A549 (cell line): ENCODE results near the gene CRYGC. TPM values are rescaled to one million over a fixed set of nuclear protein-coding genes. Genes with fewer than 3 reads are reported as not detected.
"Not testable (repeated sequence)": the region's sequence is repeated elsewhere in the genome, so short reads cannot be mapped to it uniquely, and the experiment has no call there.

Experiments used
- ATAC-seq, 2 experiments: fragments of 200-7000 bp in 1 of 2; fragments of >200 bp in 1 of 2; cut with Nextera tagmentation in 1 of 2; cut with Tn5 transposase in 1 of 2; 3 replicates each; pipeline versions ENCODE4 v1.8.0 to v1.9.1; 2018 to 2020; ENCODE audit warnings: mild to moderate bottlenecking in 1 of 2, moderate library complexity in 1 of 2
- CTCF ChIA-PET: fragments of 300-600 bp; sonication (Branson Sonifier 250); formaldehyde crosslinking; extraction: SDS; loops from one replicate; lab custom pipeline; 2021; ENCODE audit warnings: antibody characterized with exemption, inconsistent platforms; lab: Yijun Ruan, JAX
- POLR2A ChIA-PET: fragments of 350-600 bp; formaldehyde crosslinking; extraction: SDS; loops from one replicate; lab custom pipeline; 2021; ENCODE audit warnings: antibody characterized with exemption, inconsistent platforms; lab: Yijun Ruan, JAX
- DNase-seq, 2 experiments: peaks; one replicate each; pipeline versions ENCODE4 v3.0.0 to v3.0.0-alpha.2; 2011 to 2016; ENCODE audit warnings: low read depth in 1 of 2, low spot score in 1 of 2
- FAIRE-seq: peaks from 2 replicates; lab custom pipeline; 2011; peaks lifted over from hg19 to GRCh38; lab: Jason Lieb, UNC
- H3K27ac ChIP-seq, 2 experiments: fragments of >200 bp; sonication (Bioruptor Twin); formaldehyde crosslinking; 3 replicates each; pipeline ENCODE4 v1.5.1; 2016 to 2017
- H3K4me1 ChIP-seq: fragments of >200 bp; sonication (Bioruptor Twin); formaldehyde crosslinking; 3 replicates; pipeline ENCODE4 v1.6.1; 2016
- H3K4me2 ChIP-seq: fragments of >200 bp; sonication (Bioruptor Twin); formaldehyde crosslinking; 3 replicates; pipeline ENCODE4 v1.6.1; 2016
- H3K4me3 ChIP-seq: fragments of >200 bp; sonication (Bioruptor Twin); formaldehyde crosslinking; 3 replicates; pipeline ENCODE4 v1.5.1; 2016
- H3K9me3 ChIP-seq: fragments of >200 bp; sonication (Bioruptor Twin); formaldehyde crosslinking; 3 replicates; pipeline ENCODE4 v1.6.1; 2016
- BHLHE40 ChIP-seq: IDR thresholded peaks from 2 replicates; pipeline ENCODE4 v1.6.1; 2012; ENCODE audit warnings: low read depth, low read length, inconsistent platforms
- CBX8 ChIP-seq: fragments of 200-600 bp; sonication (generic); IDR thresholded peaks from 2 replicates; pipeline ENCODE4 v1.6.1; 2016
- CEBPB ChIP-seq, 2 experiments: fragments of >200 bp in 1 of 2; sonication (Bioruptor Twin) in 1 of 2; formaldehyde crosslinking in 1 of 2; IDR thresholded peaks; 2 replicates each; pipeline ENCODE4 v1.6.1; 2012 to 2016
- CHD2 ChIP-seq: fragments of 150-350 bp; IDR thresholded peaks from 2 replicates; pipeline ENCODE4 v1.6.1; 2014; ENCODE audit warnings: low read length; ENCODE audit not compliant: partially characterized antibody
- CHD4 ChIP-seq: fragments of 200-600 bp; sonication (generic); IDR thresholded peaks from 2 replicates; pipeline ENCODE4 v1.6.1; 2016; ENCODE audit warnings: antibody characterized with exemption, mild to moderate bottlenecking, borderline replicate concordance
- EHF ChIP-seq: fragments of 250-450 bp; sonication (Bioruptor Pico); IDR thresholded peaks from 2 replicates; pipeline ENCODE4 v1.5.0; 2020; ENCODE audit warnings: mild to moderate bottlenecking
- ESRRA ChIP-seq: fragments of 150-350 bp; IDR thresholded peaks from 2 replicates; pipeline ENCODE4 v1.6.1; 2014; ENCODE audit warnings: mild to moderate bottlenecking, low read length, borderline replicate concordance
- FOSB ChIP-seq: fragments of 250-450 bp; sonication (Bioruptor Pico); IDR thresholded peaks from 2 replicates; pipeline ENCODE4 v1.5.0; 2020; ENCODE audit warnings: mild to moderate bottlenecking, moderate library complexity
- FOXS1 ChIP-seq: fragments of 250-450 bp; sonication (Bioruptor Pico); IDR thresholded peaks from 2 replicates; pipeline ENCODE4 v1.5.0; 2020; ENCODE audit warnings: mild to moderate bottlenecking, moderate library complexity
- HEYL ChIP-seq: fragments of 250-450 bp; sonication (Bioruptor Pico); IDR thresholded peaks from 2 replicates; pipeline ENCODE4 v1.8.0; 2021; ENCODE audit warnings: mild to moderate bottlenecking, moderate library complexity
- HMGXB4 ChIP-seq: fragments of 250-450 bp; sonication (Bioruptor Pico); IDR thresholded peaks from 2 replicates; pipeline ENCODE4 v1.5.0; 2021; ENCODE audit warnings: mild to moderate bottlenecking, moderate library complexity, borderline replicate concordance
- HOXB13 ChIP-seq: fragments of 250-450 bp; sonication (Bioruptor Pico); IDR thresholded peaks from 2 replicates; pipeline ENCODE4 v1.5.0; 2020; ENCODE audit warnings: low read depth, mild to moderate bottlenecking, moderate library complexity
- HOXB5 ChIP-seq: fragments of 250-450 bp; sonication (Bioruptor Pico); IDR thresholded peaks from 2 replicates; pipeline ENCODE4 v1.5.0; 2020; ENCODE audit warnings: mild to moderate bottlenecking, moderate library complexity
- JUNB ChIP-seq: fragments of >200 bp; sonication (Bioruptor Twin); formaldehyde crosslinking; IDR thresholded peaks from 2 replicates; pipeline ENCODE4 v1.6.1; 2016
- KDM5A ChIP-seq: fragments of 200-600 bp; sonication (generic); IDR thresholded peaks from 2 replicates; pipeline ENCODE4 v1.6.1; 2016; ENCODE audit warnings: antibody characterized with exemption, mild to moderate bottlenecking
- MAZ ChIP-seq: fragments of 150-350 bp; IDR thresholded peaks from 2 replicates; pipeline ENCODE4 v1.6.1; 2014; ENCODE audit warnings: antibody characterized with exemption, low read depth, low read length, borderline replicate concordance
- NFE2L2 ChIP-seq: fragments of 150-350 bp; conservative IDR thresholded peaks from 2 replicates; pipeline ENCODE4 v1.6.1; 2014; ENCODE audit warnings: low read length
- NPAS2 ChIP-seq: fragments of 250-450 bp; sonication (Bioruptor Pico); IDR thresholded peaks from 2 replicates; pipeline ENCODE4 v1.8.0; 2022; ENCODE audit warnings: mild to moderate bottlenecking, moderate library complexity, borderline replicate concordance
- NR3C1 ChIP-seq: fragments of >200 bp; sonication (Bioruptor Twin); formaldehyde crosslinking; IDR thresholded peaks from 3 replicates; pipeline ENCODE4 v1.6.1; 2017
- POLR2A ChIP-seq: IDR thresholded peaks from 2 replicates; pipeline ENCODE4 v1.6.1; 2012; ENCODE audit warnings: mild to moderate bottlenecking, low read length
- RAD21 ChIP-seq, 2 experiments: fragments of >200 bp in 1 of 2; sonication (Bioruptor Twin) in 1 of 2; formaldehyde crosslinking in 1 of 2; IDR thresholded peaks in 1 of 2; conservative IDR thresholded peaks in 1 of 2; 2 replicates in 1 of 2; 3 replicates in 1 of 2; pipeline ENCODE4 v1.6.1; 2012 to 2018; ENCODE audit warnings: inconsistent platforms in 1 of 2
- RARB ChIP-seq: fragments of 250-450 bp; sonication (Bioruptor Pico); IDR thresholded peaks from 2 replicates; pipeline ENCODE4 v1.8.0; 2021; ENCODE audit warnings: mild to moderate bottlenecking, moderate library complexity
- RNF2 ChIP-seq: fragments of 200-600 bp; sonication (generic); IDR thresholded peaks from 2 replicates; pipeline ENCODE4 v1.6.1; 2016; ENCODE audit warnings: low read depth, mild to moderate bottlenecking, antibody characterized with exemption, moderate library complexity, borderline replicate concordance
- TP53 ChIP-seq: fragments of 250-450 bp; sonication (Bioruptor Pico); IDR thresholded peaks from 2 replicates; pipeline ENCODE4 v1.5.0; 2021; ENCODE audit warnings: mild to moderate bottlenecking, moderate library complexity
- ZC3H11A ChIP-seq: fragments of 450-650 bp; IDR thresholded peaks from 2 replicates; pipeline ENCODE4 v1.6.1; 2014; ENCODE audit warnings: antibody characterized with exemption, mild to moderate bottlenecking
- ZFP36 ChIP-seq: fragments of 450-650 bp; IDR thresholded peaks from 2 replicates; pipeline ENCODE4 v1.6.1; 2014; ENCODE audit warnings: borderline replicate concordance; ENCODE audit not compliant: partially characterized antibody
- ZNF302 ChIP-seq: fragments of 250-450 bp; sonication (Bioruptor Pico); IDR thresholded peaks from 2 replicates; pipeline ENCODE4 v1.9.0; 2021; ENCODE audit warnings: inconsistent platforms, mild to moderate bottlenecking, moderate library complexity
- ZSCAN20 ChIP-seq: fragments of 250-450 bp; sonication (Bioruptor Pico); IDR thresholded peaks from 2 replicates; pipeline ENCODE4 v1.8.0; 2022; ENCODE audit warnings: mild to moderate bottlenecking, moderate library complexity
- WGBS: methylation state at CpG from one replicate; pipeline ENCODE4 v1.1.6; 2017; ENCODE audit errors: missing lambda C conversion rate; 5-methylcytosine and 5-hydroxymethylcytosine counted together
- polyA plus RNA-seq, 4 experiments: library from polyadenylated mRNA; depleted of rRNA in 3 of 4; stranded (reverse); fragments of >200 nt; fragmentation: RNase III in 1 of 4; extraction: RNeasy Plus Mini Kit Qiagen cat#74134 plus additional on column Dnase treatment in 1 of 4; gene quantifications; 2 replicates in 3 of 4; 3 replicates in 1 of 4; pipeline ENCODE4 v1.2.3, GENCODE V29; 2011 to 2017
- TF ChIP-seq, protein P1 (sequence below): IDR thresholded peaks from 2 replicates; pipeline ENCODE4 v1.6.1; 2012

Gene CRYGC
- polyA plus RNA-seq, 2 of the 4 experiments (the other 2 are of a cell fraction) = not detected

DNA sequence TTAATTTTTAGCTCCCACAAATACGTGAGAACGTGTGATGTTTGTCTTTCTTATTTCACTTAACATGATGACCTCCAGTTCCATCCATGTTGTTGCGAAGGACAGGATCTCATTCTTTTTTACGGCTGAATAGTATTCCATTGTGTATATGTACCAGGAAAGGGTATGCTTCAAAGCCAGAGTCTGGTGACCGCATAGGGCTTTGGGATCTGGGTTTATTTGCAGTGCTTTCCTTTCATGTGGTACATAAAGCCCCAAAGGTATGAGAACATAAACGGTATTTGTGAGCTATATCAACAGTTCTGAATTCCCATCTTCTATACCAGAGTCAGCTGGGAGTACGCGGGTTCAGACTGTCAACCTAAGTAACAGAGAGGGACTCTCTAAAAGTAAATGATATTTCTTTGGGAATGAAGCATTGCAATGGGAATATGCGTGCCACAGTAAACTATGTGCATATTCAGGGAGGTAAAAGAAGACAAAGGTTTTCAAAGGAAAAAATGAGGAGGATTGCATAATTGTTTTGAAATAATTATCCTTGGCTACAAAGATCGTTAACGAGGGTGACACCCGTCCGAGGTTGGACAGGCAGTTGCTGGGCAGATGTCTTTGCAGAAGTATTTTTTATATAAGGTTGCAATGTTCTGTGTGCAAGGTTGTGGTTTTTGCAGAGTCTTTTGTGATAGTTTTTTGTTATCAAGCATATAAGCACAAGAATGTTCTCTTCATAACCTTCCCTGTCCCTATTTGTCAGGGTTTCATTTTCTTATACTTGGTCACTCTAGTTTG, 29.8 kb downstream of the CRYGC start:
- H3K4me3 ChIP-seq = no peak overlapping the region
- POLR2A ChIA-PET = no interaction called here
- H3K9me3 ChIP-seq = no peaks in the 10 kb centered on the region
- CTCF ChIA-PET = interaction anchor here (0.6 kb wide), 1 partner anchor 80 kb away, joined by 3 read pairs; no protein-coding TSS in a partner anchor
- TF ChIP-seq ZFP36 (no peak), TP53 (CRISPR knock-in tag) (no peak), JUNB (no peak), KDM5A (no peak), RARB (no peak), HOXB5 (CRISPR knock-in tag) (no peak), CHD2 (no peak), RAD21 (conservative IDR thresholded peaks at IDR 0.05 in 1 of 2, IDR thresholded peaks at IDR 0.05 in 1 of 2) (no peak), POLR2A (no peak), FOXS1 (CRISPR knock-in tag) (no peak), CEBPB (IDR thresholded peaks at IDR 0.05) (no peak), FOSB (CRISPR knock-in tag) (no peak), MAZ (no peak), ESRRA (no peak), ZNF302 (CRISPR knock-in tag) (no peak), HEYL (CRISPR knock-in tag) (no peak), ZSCAN20 (no peak), RNF2 (no peak), EHF (CRISPR knock-in tag) (no peak)
- TF ChIP-seq, protein P1, sequence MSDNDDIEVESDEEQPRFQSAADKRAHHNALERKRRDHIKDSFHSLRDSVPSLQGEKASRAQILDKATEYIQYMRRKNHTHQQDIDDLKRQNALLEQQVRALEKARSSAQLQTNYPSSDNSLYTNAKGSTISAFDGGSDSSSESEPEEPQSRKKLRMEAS = no peak
- no peak for FAIRE-seq
- H3K4me1 ChIP-seq = peaks cover 5% of the 10 kb centered on the region; the same call in 1 of the 3 replicates
- DNase-seq = no peak
- no peak for ATAC-seq
- no peak overlapping the region for H3K4me2 ChIP-seq
- no peak overlapping the region for H3K27ac ChIP-seq
- WGBS = 49% methylated on average over 13 of the region's 13 CpGs

DNA sequence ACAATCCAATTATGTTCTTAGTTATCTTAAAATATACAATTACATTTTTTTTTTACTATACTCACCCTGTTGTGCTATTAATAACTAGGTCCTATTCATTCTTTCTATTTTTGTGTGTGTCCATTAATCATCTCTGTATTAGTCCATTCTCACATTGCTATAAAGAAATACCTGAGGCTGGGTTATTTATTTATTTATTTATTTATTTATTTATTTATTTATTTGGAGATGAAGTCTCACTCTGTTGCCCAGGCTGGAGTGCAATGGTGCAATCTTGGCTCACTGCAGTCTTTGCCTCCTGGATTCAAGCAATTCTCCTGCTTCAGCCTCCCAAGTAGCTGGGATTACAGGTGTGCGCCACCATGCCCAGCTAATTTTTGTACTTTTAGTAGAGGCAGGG, 30.9 kb downstream of the CRYGC start:
- H3K27ac ChIP-seq, DNase-seq, ATAC-seq, H3K4me1 ChIP-seq, FAIRE-seq, H3K4me2 ChIP-seq, CTCF ChIA-PET, POLR2A ChIA-PET, H3K9me3 ChIP-seq, H3K4me3 ChIP-seq: not testable (repeated sequence)
- 100% methylated on average over 1 of the region's 1 CpG for WGBS
- TF ChIP-seq ZC3H11A = peak; percentile 93
- TF ChIP-seq, all 56 proteins: peak for 1; not testable (repeated sequence) for 55

- POLR2A ChIA-PET = no interaction called here
- Histone ChIP-seq H3K27ac (no peak overlapping the region), H3K4me1 (peaks cover 5% of the 10 kb centered on the region; the same call in 1 of the 3 replicates), H3K9me3 (no peaks in the 10 kb centered on the region), H3K4me2 (no peak overlapping the region), H3K4me3 (no peak overlapping the region)
- no peak for FAIRE-seq
- CTCF ChIA-PET = no interaction called here
- TF ChIP-seq TP53 (CRISPR knock-in tag) (no peak), HMGXB4 (no peak), CHD4 (no peak), HEYL (CRISPR knock-in tag) (no peak), ZNF302 (CRISPR knock-in tag) (no peak), ZSCAN20 (no peak), RARB (no peak), CBX8 (no peak), BHLHE40 (no peak), HOXB13 (CRISPR knock-in tag) (no peak), NFE2L2 (no peak), CEBPB (IDR thresholded peaks at IDR 0.05) (no peak), RAD21 (conservative IDR thresholded peaks at IDR 0.05 in 1 of 2, IDR thresholded peaks at IDR 0.05 in 1 of 2) (no peak), NPAS2 (no peak), JUNB (no peak), NR3C1 (no peak)
- no peak for DNase-seq
- WGBS = 32% methylated on average over 2 of the region's 2 CpGs
- ATAC-seq = no peak
Observed at GRCh38 chr2:208098267-208098666, 31.4 kb downstream of the CRYGC start.
